Adrenal gland (tissue), 12 donors: ENCODE measurements around the gene LRRC4C. TPM values are rescaled to one million over a fixed set of nuclear protein-coding genes. Genes with fewer than 3 reads are reported as not detected.

ENCODE experiments used
- DNase-seq, 7 donors: peaks; one replicate each; pipeline ENCODE4 v3.0.0-alpha.2; 2019 to 2020
- H3K27ac ChIP-seq, 5 donors: fragments of 200-600 bp; sonication (generic) in 4 of 5; 1 replicate in 3 of 5; 2 replicates in 2 of 5; pipeline versions ENCODE4 v1.5.1 to v1.8.0; 2016 to 2020; ENCODE audit warnings: mild to moderate bottlenecking in 1 of 5
- H3K27me3 ChIP-seq: fragments of 200-600 bp; 2 replicates; pipeline ENCODE4 v1.8.0; 2021
- H3K36me3 ChIP-seq, 2 donors: fragments of 200-600 bp; replicated peaks in 1 of 2; 1 replicate in 1 of 2; 2 replicates in 1 of 2; pipeline versions ENCODE4 v1.5.1 to v1.8.0; 2018 to 2022
- H3K4me1 ChIP-seq, 2 donors: fragments of 200-600 bp; replicated peaks in 1 of 2; 1 replicate in 1 of 2; 2 replicates in 1 of 2; pipeline versions ENCODE4 v1.5.1 to v1.8.0; 2018 to 2021
- H3K4me3 ChIP-seq, 4 donors: fragments of 200-600 bp; sonication (generic) in 3 of 4; one replicate each; pipeline ENCODE4 v1.5.1; 2016 to 2018
- H3K9me3 ChIP-seq, 3 donors: fragments of 200-600 bp; sonication (generic) in 1 of 3; replicated peaks in 1 of 3; 1 replicate in 2 of 3; 2 replicates in 1 of 3; pipeline versions ENCODE4 v1.5.1 to v1.8.0; 2016 to 2021
- POLR2A ChIP-seq, 2 donors: fragments of 450-650 bp; IDR thresholded peaks; one replicate each; pipeline ENCODE4 v1.6.1; 2017; ENCODE audit warnings: antibody characterized with exemption in 2 of 2, mild to moderate bottlenecking in 2 of 2, moderate library complexity in 1 of 2
- WGBS, 4 donors: extraction: QIAGEN DNeasy Blood & Tissue Kit in 2 of 4; methylation state at CpG; one replicate each; pipeline versions ENCODE4 v1.1.5 to v1.1.7; 2013 to 2017; 5-methylcytosine and 5-hydroxymethylcytosine counted together
- intact Hi-C, 2 donors: fragments of 100-400 bp; cut with DNase I; formaldehyde crosslinking; loops; one replicate each; pipeline versions ENCODE4 v1.14.1 to v1.15.0; 2022 to 2023
- polyA plus RNA-seq, 3 donors: library from polyadenylated mRNA; stranded (reverse); fragments of 200-250 nt in 2 of 3; fragments of 350-450 nt in 1 of 3; fragmentation: Illumina TruSeq in 1 of 3; extraction: RNeasy Lipid Tissue Mini Kit (QIAGEN cat#74804) in 1 of 3; gene quantifications; one replicate each; pipeline ENCODE4 v1.2.3, GENCODE V29; 2013 to 2014
- total RNA-seq, 9 donors: library from RNA; depleted of rRNA in 4 of 9; stranded (reverse); fragments of >200 nt in 4 of 9; fragments of 120-200 nt in 1 of 9; fragmentation: NEBNext Ultra II Directional in 1 of 9; extraction: Animal tissue kit (Norgen Biotek cat#: 25700) in 1 of 9; gene quantifications; one replicate each; pipeline versions ENCODE4 v1.1.0 to v1.2.4, GENCODE V29; 2013 to 2023
- TF ChIP-seq, protein P1 (sequence below), 6 experiments: fragments of 450-650 bp in 4 of 6; fragments of 200-600 bp in 2 of 6; sonication (generic) in 1 of 6; IDR thresholded peaks; 1 replicate in 5 of 6; 2 replicates in 1 of 6; pipeline versions ENCODE4 v1.5.1 to v1.8.0; 2016 to 2021; ENCODE audit warnings: antibody characterized with exemption in 6 of 6, mild to moderate bottlenecking in 2 of 6, moderate library complexity in 1 of 6
- donor health status: healthy with polysubstance abuse.
- donor health status: Bipolar disorder and iron deficiency.
- donor health status: DM: yes; HTN: yes; CAD: no.
- donor health status: DM: no; HTN: no; CAD: no.
- donor health status: DM: no; HTN: no; CAD: no.
- donor health status: DM: yes; HTN: yes; CAD: no.

The LRRC4C gene
- total and polyA plus RNA-seq, 12 donors: 1.0 to 10.6 (median 5.5) TPM

DNA sequence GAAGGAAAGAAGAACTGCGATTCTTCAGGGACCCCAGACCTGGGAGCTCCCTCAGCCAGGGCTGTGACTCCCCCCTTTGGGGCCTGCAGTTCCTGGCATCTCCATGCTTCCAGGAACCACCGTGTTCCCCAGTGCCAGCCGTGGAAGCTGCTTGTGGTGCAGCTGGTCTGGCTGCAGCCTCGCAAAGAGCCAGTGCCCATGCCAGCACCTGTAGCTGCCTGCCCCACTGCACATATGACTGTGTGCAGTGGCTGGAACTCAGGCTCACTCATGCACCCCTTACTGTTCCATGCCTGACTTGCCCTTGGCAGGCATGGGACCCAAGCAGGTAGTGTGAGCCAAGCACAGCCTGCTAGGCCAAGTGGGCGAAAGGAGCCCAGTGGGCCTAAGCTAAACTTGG lies 401.3 kb downstream of the LRRC4C start:
- H3K36me3 ChIP-seq: no peaks in the 10 kb centered on the region
- H3K27me3 ChIP-seq: no peaks in the 10 kb centered on the region
- no peak overlapping the region for H3K4me3 ChIP-seq
- 90 to 98% (median 94%) methylated on average over 3 to 5 of the region's 5 CpGs for WGBS, 4 donors
- no peak for DNase-seq
- TF ChIP-seq POLR2A (IDR thresholded peaks at IDR 0.05): no peak
- TF ChIP-seq, protein P1, sequence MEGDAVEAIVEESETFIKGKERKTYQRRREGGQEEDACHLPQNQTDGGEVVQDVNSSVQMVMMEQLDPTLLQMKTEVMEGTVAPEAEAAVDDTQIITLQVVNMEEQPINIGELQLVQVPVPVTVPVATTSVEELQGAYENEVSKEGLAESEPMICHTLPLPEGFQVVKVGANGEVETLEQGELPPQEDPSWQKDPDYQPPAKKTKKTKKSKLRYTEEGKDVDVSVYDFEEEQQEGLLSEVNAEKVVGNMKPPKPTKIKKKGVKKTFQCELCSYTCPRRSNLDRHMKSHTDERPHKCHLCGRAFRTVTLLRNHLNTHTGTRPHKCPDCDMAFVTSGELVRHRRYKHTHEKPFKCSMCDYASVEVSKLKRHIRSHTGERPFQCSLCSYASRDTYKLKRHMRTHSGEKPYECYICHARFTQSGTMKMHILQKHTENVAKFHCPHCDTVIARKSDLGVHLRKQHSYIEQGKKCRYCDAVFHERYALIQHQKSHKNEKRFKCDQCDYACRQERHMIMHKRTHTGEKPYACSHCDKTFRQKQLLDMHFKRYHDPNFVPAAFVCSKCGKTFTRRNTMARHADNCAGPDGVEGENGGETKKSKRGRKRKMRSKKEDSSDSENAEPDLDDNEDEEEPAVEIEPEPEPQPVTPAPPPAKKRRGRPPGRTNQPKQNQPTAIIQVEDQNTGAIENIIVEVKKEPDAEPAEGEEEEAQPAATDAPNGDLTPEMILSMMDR (IDR thresholded peaks at IDR 0.05): no peak
- no peak overlapping the region for H3K27ac ChIP-seq
- H3K4me1 ChIP-seq: no peaks in the 10 kb centered on the region
- intact Hi-C loops: no loop called here
- H3K9me3 ChIP-seq: no peaks in the 10 kb centered on the region

- 78 to 85% (median 81%) methylated on average over 7 to 11 of the region's 11 CpGs for WGBS, 4 donors
- Histone ChIP-seq H3K27me3 (no peaks in the 10 kb centered on the region), H3K4me1 (no peaks in the 10 kb centered on the region), H3K27ac (no peak overlapping the region), H3K9me3 (no peaks in the 10 kb centered on the region), H3K4me3 (no peak overlapping the region), H3K36me3 (no peaks in the 10 kb centered on the region)
- intact Hi-C loops: no loop called here
- no peak for DNase-seq
- TF ChIP-seq, protein P1 (IDR thresholded peaks at IDR 0.05): no peak
- no peak for TF ChIP-seq POLR2A (IDR thresholded peaks at IDR 0.05)
Measured at GRCh38 chr11:41056892-41057569, 402.4 kb downstream of the LRRC4C start.

GRCh38 chr11:41053894-41054293 lies 405.6 kb downstream of the LRRC4C start:
- intact Hi-C loops: no loop called here
- H3K4me1 ChIP-seq: no peaks in the 10 kb centered on the region
- H3K9me3 ChIP-seq: no peaks in the 10 kb centered on the region
- no peaks in the 10 kb centered on the region for H3K36me3 ChIP-seq
- TF ChIP-seq, protein P1 (IDR thresholded peaks at IDR 0.05): no peak
- TF ChIP-seq POLR2A (IDR thresholded peaks at IDR 0.05): no peak
- H3K27ac ChIP-seq: no peak overlapping the region
- H3K27me3 ChIP-seq: no peaks in the 10 kb centered on the region
- H3K4me3 ChIP-seq: no peak overlapping the region
- DNase-seq: no peak

DNA sequence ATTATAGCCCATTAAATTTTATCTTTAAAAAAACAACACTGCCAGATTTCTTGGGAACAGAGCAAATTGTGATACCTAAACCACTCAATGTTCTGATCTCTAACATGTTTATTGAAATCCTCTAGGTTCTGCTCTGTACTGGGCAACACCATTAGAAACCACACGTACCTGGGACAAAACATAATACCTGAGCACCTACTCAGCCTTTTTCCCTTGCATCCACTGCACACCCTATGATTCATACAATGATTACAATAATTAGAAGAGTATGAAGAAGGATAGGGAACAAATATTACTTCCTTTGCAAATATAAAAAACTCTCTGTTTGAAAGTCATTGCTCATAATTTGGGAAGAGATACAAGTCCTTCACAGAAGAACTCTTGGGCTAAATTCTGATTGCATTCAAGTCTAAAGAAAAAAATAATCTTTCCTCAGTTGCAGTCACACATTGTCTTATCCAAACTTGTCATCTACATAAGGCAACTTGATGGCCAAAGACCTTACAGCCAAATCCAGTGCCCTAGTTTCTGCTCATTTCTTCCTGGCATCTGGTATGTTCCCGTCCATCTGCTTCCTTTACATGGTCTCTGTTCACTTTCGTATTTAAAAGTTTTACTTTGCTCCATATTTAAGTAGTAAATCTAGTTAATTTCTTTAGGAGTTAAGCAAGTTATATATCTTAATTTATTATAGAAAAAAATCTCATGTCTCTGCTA lies 407.4 kb downstream of the LRRC4C start:
- Histone ChIP-seq H3K27me3 (no peaks in the 10 kb centered on the region), H3K9me3 (no peaks in the 10 kb centered on the region), H3K4me3 (no peak overlapping the region), H3K36me3 (no peaks in the 10 kb centered on the region), H3K27ac (no peak overlapping the region), H3K4me1 (no peaks in the 10 kb centered on the region)
- WGBS, 4 donors: 84 to 87% (median 85%) methylated on average over 3 of the region's 3 CpGs
- intact Hi-C loops: no loop called here
- DNase-seq: no peak
- no peak for TF ChIP-seq POLR2A (IDR thresholded peaks at IDR 0.05)
- TF ChIP-seq, protein P1 (IDR thresholded peaks at IDR 0.05): no peak
